GM23248 (cell line): Measurements from ENCODE around the gene MAD2L1BP.

Experiments used
- EZH2 ChIP-seq: fragments of 200-600 bp; sonication (generic); IDR thresholded peaks from 2 replicates; pipeline ENCODE4 v1.6.1; 2018; ENCODE audit warnings: antibody characterized with exemption, mild to moderate bottlenecking; ENCODE audit not compliant: insufficient read depth, poor library complexity, severe bottlenecking
- EZH2phosphoT487 ChIP-seq: fragments of 200-600 bp; sonication (generic); IDR thresholded peaks from 2 replicates; pipeline ENCODE4 v1.6.1; 2018; ENCODE audit warnings: antibody characterized with exemption, moderate library complexity, mild to moderate bottlenecking, low read depth; ENCODE audit not compliant: insufficient read depth

DNA sequence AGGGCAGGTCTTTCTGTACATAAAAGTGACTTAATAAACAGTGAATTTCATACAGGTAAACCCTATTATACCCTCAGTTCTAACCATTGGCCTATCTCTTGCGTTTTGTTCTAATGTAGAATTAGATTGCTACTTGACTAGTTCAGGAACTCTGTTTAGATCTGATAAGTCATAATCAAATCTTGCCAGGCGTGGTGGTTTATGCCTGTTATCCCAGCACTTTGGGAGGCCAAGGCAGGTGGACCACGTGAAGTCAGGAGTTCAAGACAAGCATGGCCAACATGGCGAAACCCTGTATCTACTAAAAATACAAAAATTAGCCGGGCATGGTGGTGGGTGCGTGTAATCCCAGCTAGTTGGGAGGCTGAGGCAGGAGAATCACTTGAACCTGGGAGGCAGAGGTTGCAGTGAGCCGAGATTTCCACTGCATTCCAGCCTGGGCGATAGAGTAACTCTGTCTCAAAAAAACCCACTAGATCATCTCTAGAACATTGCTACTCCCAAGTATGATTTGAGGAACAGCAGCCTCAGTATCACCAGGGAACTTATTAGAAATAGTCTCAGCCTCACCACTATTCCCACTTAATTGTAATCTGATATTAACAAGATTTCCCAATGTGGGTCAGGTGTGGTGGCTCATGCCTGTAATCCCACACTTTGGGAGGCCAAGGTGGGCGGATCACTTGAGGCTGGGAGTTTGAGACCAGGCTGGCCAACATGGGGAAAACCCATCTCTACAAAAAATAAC, 18.7 kb upstream of the MAD2L1BP start:
- no peak for TF ChIP-seq EZH2
- TF ChIP-seq EZH2phosphoT487 = no peak
